H9 (cell line): Measurements from ENCODE around the gene CREB3L2. TPM values are rescaled to one million over a fixed set of nuclear protein-coding genes. Genes with fewer than 3 reads are reported as not detected.

Experiments used
- DNase-seq: peaks from one replicate; pipeline ENCODE4 v3.0.0-alpha.2; 2017
- H2AFZ ChIP-seq: one replicate; pipeline ENCODE4 v1.6.1; 2013; ENCODE audit warnings: mild to moderate bottlenecking, low read length, control low read depth, moderate library complexity
- H2AK5ac ChIP-seq: 2 replicates; pipeline ENCODE4 v1.6.1; 2013; ENCODE audit warnings: low read length, control low read depth, mixed read lengths; ENCODE audit not compliant: insufficient read length
- H2BK120ac ChIP-seq: one replicate; pipeline ENCODE4 v1.6.1; 2013; ENCODE audit warnings: low read depth, mild to moderate bottlenecking, low read length, control low read depth, inconsistent platforms; ENCODE audit not compliant: poor library complexity, severe bottlenecking
- H2BK12ac ChIP-seq: 2 replicates; pipeline ENCODE4 v1.6.1; 2013; ENCODE audit warnings: low read length, control low read depth, mixed read lengths, low read depth; ENCODE audit not compliant: insufficient read length
- H2BK15ac ChIP-seq: 2 replicates; pipeline ENCODE4 v1.6.1; 2013; ENCODE audit warnings: low read depth, low read length, control low read depth
- H2BK20ac ChIP-seq: one replicate; pipeline ENCODE4 v1.6.1; 2013; ENCODE audit warnings: low read depth, mild to moderate bottlenecking, low read length, control low read depth, inconsistent platforms; ENCODE audit not compliant: poor library complexity, severe bottlenecking
- H2BK5ac ChIP-seq: 2 replicates; pipeline ENCODE4 v1.6.1; 2013; ENCODE audit warnings: low read length, control low read depth, mixed read lengths; ENCODE audit not compliant: insufficient read length
- H3K14ac ChIP-seq: 2 replicates; pipeline ENCODE4 v1.6.1; 2013; ENCODE audit warnings: low read length, control low read depth; ENCODE audit not compliant: insufficient read depth
- H3K18ac ChIP-seq: 2 replicates; pipeline ENCODE4 v1.6.1; 2013; ENCODE audit warnings: low read depth, mild to moderate bottlenecking, mixed read lengths, low read length, control low read depth; ENCODE audit not compliant: insufficient read length
- H3K23ac ChIP-seq: 2 replicates; pipeline ENCODE4 v1.6.1; 2013; ENCODE audit warnings: low read length, control low read depth, mixed read lengths, low read depth; ENCODE audit not compliant: insufficient read length
- H3K23me2 ChIP-seq: 2 replicates; pipeline ENCODE4 v1.6.1; 2013; ENCODE audit warnings: low read depth, mild to moderate bottlenecking, mixed read lengths, low read length, control low read depth; ENCODE audit not compliant: insufficient read length, poor library complexity, severe bottlenecking
- H3K27ac ChIP-seq: 2 replicates; pipeline ENCODE4 v1.5.1; 2013; ENCODE audit warnings: low read length, control low read depth, mixed read lengths, low read depth; ENCODE audit not compliant: insufficient read length
- H3K27me3 ChIP-seq: 2 replicates; pipeline ENCODE4 v1.6.1; 2013; ENCODE audit warnings: low read length, control low read depth, inconsistent platforms; ENCODE audit not compliant: insufficient read depth
- H3K4ac ChIP-seq: 2 replicates; pipeline ENCODE4 v1.6.1; 2013; ENCODE audit warnings: low read depth, mild to moderate bottlenecking, control low read depth, inconsistent platforms, low read length, moderate library complexity
- H3K4me1 ChIP-seq: 2 replicates; pipeline ENCODE4 v1.6.1; 2013; ENCODE audit warnings: low read length, control low read depth, inconsistent platforms; ENCODE audit not compliant: insufficient read depth
- H3K4me2 ChIP-seq: 2 replicates; pipeline ENCODE4 v1.6.1; 2013; ENCODE audit warnings: low read length, control low read depth, mixed read lengths; ENCODE audit not compliant: insufficient read length, insufficient read depth
- H3K56ac ChIP-seq: 2 replicates; pipeline ENCODE4 v1.6.1; 2013; ENCODE audit warnings: low read depth, mild to moderate bottlenecking, mixed read lengths, low read length, control low read depth; ENCODE audit not compliant: insufficient read length
- H3K79me1 ChIP-seq: 2 replicates; pipeline ENCODE4 v1.6.1; 2013; ENCODE audit warnings: low read depth, mild to moderate bottlenecking, moderate library complexity, low read length, control low read depth, inconsistent platforms; ENCODE audit not compliant: insufficient read depth, poor library complexity, severe bottlenecking
- H3K79me2 ChIP-seq: 2 replicates; pipeline ENCODE4 v1.6.1; 2013; ENCODE audit warnings: low read length, control low read depth, inconsistent platforms; ENCODE audit not compliant: insufficient read depth
- H3K9ac ChIP-seq: 2 replicates; pipeline ENCODE4 v1.6.1; 2013; ENCODE audit warnings: low read length, control low read depth, mixed read lengths; ENCODE audit not compliant: insufficient read length; ENCODE audit errors: extremely low read depth
- H3K9me3 ChIP-seq: one replicate; pipeline ENCODE4 v1.6.1; 2013; ENCODE audit warnings: low read depth, low read length, inconsistent platforms; ENCODE audit not compliant: control insufficient read depth
- H3T11ph ChIP-seq: one replicate; pipeline ENCODE4 v1.6.1; 2013; ENCODE audit warnings: mild to moderate bottlenecking, low read length, control low read depth, inconsistent platforms
- H4K20me1 ChIP-seq: one replicate; pipeline ENCODE4 v1.6.1; 2013; ENCODE audit not compliant: control insufficient read depth, insufficient read length, insufficient read depth
- H4K5ac ChIP-seq: 2 replicates; pipeline ENCODE4 v1.6.1; 2013; ENCODE audit warnings: low read depth, mild to moderate bottlenecking, mixed read lengths, low read length, control low read depth; ENCODE audit not compliant: insufficient read length
- H4K8ac ChIP-seq: replicated peaks from 2 replicates; pipeline ENCODE4 v1.6.1; 2013; ENCODE audit warnings: low read length, control low read depth, mixed read lengths, low read depth; ENCODE audit not compliant: insufficient read length
- H4K91ac ChIP-seq: 2 replicates; pipeline ENCODE4 v1.6.1; 2013; ENCODE audit warnings: low read depth, mild to moderate bottlenecking, moderate library complexity, mixed read lengths, low read length, control low read depth; ENCODE audit not compliant: insufficient read length
- H3K27ac Mint-ChIP-seq, 3 experiments: 2 replicates in 2 of 3; 3 replicates in 1 of 3; pipeline ENCODE4 v1.8.0; 2020 to 2021; ENCODE audit warnings: mixed read lengths in 3 of 3, mild to moderate bottlenecking in 1 of 3, moderate library complexity in 1 of 3
- H3K27me3 Mint-ChIP-seq: 2 replicates; pipeline ENCODE4 v1.8.0; 2021; ENCODE audit warnings: low read depth, mild to moderate bottlenecking, moderate library complexity, mixed read lengths
- H3K36me3 Mint-ChIP-seq, 3 experiments: 2 replicates in 2 of 3; 3 replicates in 1 of 3; pipeline ENCODE4 v1.8.0; 2020 to 2021; ENCODE audit warnings: low read depth in 3 of 3, mixed read lengths in 3 of 3; ENCODE audit not compliant: insufficient read depth in 1 of 3
- H3K4me1 Mint-ChIP-seq, 2 experiments: 2 replicates each; pipeline ENCODE4 v1.8.0; 2020; ENCODE audit warnings: mixed read lengths in 2 of 2
- H3K4me3 Mint-ChIP-seq, 2 experiments: 2 replicates in 1 of 2; 3 replicates in 1 of 2; pipeline ENCODE4 v1.8.0; 2020 to 2021; ENCODE audit warnings: mild to moderate bottlenecking in 2 of 2, mixed read lengths in 2 of 2, moderate library complexity in 1 of 2
- H3K9me3 Mint-ChIP-seq, 2 experiments: 2 replicates in 1 of 2; 3 replicates in 1 of 2; pipeline ENCODE4 v1.8.0; 2020; ENCODE audit warnings: mild to moderate bottlenecking in 2 of 2, mixed read lengths in 2 of 2, moderate library complexity in 1 of 2
- CTCF ChIP-seq: fragments of 200-600 bp; sonication (generic); conservative IDR thresholded peaks from 3 replicates; pipeline ENCODE4 v1.8.0; 2021; ENCODE audit warnings: antibody characterized with exemption, mild to moderate bottlenecking
- WGBS: extraction: QIAGEN DNeasy Blood & Tissue Kit; methylation state at CpG from one replicate; pipeline ENCODE4 v1.1.7; 2013; ENCODE audit warnings: missing lambda C conversion rate, low lambda C conversion rate, mixed read lengths; ENCODE audit not compliant: insufficient read length; ENCODE audit errors: extremely low coverage; 5-methylcytosine and 5-hydroxymethylcytosine counted together
- total RNA-seq: library from RNA; stranded (reverse); gene quantifications from 2 replicates; pipeline ENCODE4 v1.2.1, GENCODE V29; 2021

The CREB3L2 gene
- total RNA-seq, 1 experiment from 2014 or later, result 60.7 TPM

- no peak overlapping the region for H3K14ac ChIP-seq
- no peak overlapping the region for H2BK12ac ChIP-seq
- H2BK15ac ChIP-seq, result no peak overlapping the region
- no peak overlapping the region for H2BK5ac ChIP-seq
- H3K27me3 ChIP-seq, result no peaks in the 10 kb centered on the region
- no peak overlapping the region for H3T11ph ChIP-seq
- H3K4me2 ChIP-seq, result no peak overlapping the region
- Mint-ChIP-seq H3K36me3 (peaks cover 39 to 58% (median 55%) of the 10 kb centered on the region in 3 experiments), H3K9me3 (peaks cover 9 to 11% of the 10 kb centered on the region in 2 experiments), H3K27me3 (no peaks in the 10 kb centered on the region; the same call in 1 of the 2 replicates), H3K4me1 (peaks cover 34 to 35% of the 10 kb centered on the region in 2 experiments), H3K4me3 (peak overlapping the region in 1 of 2 experiments; percentile 1; a peak in 2 of 5 replicates), H3K27ac (peak overlapping the region; percentile 25 to 85 (median 82); a peak in 6 of 7 replicates)
- no peak for DNase-seq
- no peak overlapping the region for H2AFZ ChIP-seq
- WGBS, result no CpG with 5 or more reads among the region's 3 CpGs
- H4K5ac ChIP-seq, result no peak overlapping the region
- H2BK120ac ChIP-seq, result no peak overlapping the region
- no peak overlapping the region for H3K56ac ChIP-seq
- no peak overlapping the region for H3K18ac ChIP-seq
- no peak overlapping the region for H4K91ac ChIP-seq
- H3K4ac ChIP-seq, result no peak overlapping the region
- H3K79me1 ChIP-seq, result no peaks in the 10 kb centered on the region
- H3K23ac ChIP-seq, result no peak overlapping the region
- H3K4me1 ChIP-seq, result peaks cover 7% of the 10 kb centered on the region; the same call in 1 of the 2 replicates
- H3K79me2 ChIP-seq, result no peaks in the 10 kb centered on the region
- no peak overlapping the region for H3K27ac ChIP-seq
- H3K9me3 ChIP-seq, result no peaks in the 10 kb centered on the region
- H4K20me1 ChIP-seq, result no peaks in the 10 kb centered on the region
- H2BK20ac ChIP-seq, result no peak overlapping the region
- TF ChIP-seq CTCF, result no peak
- no peak overlapping the region for H3K9ac ChIP-seq
- H4K8ac ChIP-seq, result no peak overlapping the region
- H3K23me2 ChIP-seq, result no peaks in the 10 kb centered on the region
- H2AK5ac ChIP-seq, result no peak overlapping the region
Observed at GRCh38 chr7:137886281-137886680, 115.6 kb downstream of the CREB3L2 start.
